ENCODE results near the gene NOVA2. TPM values are rescaled to one million over a fixed set of nuclear protein-coding genes. Genes with fewer than 3 reads are reported as not detected.

The NOVA2 gene
- total and polyA plus RNA-seq, 2 of the 8 experiments (the other 6 are each of a cell fraction or from before 2014, with no cell fraction given), result 3.2 to 24.6 TPM

DNA sequence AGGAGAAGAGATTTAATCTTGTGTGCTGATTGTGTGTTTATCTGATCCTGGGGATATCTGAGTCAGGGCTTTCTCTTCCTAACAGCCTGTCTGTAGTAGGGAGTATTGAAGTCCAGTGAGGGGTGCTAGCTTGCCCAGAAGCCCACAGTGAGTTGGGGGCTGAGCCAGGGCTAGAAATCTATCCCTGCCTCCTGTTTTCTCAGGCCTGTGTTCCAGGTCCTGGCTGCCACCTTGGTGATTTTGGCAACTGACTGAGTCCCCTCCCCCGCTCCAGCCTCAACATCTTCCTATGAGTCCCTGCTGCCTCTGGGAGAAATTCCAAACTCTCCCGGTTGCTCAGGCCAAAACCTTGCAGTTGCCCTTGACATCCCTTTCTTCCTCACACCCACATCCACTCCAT, 7.7 kb upstream of the NOVA2 start:
- no peaks in the 10 kb centered on the region for H3K36me3 ChIP-seq (ENCODE audit: control insufficient read depth in 2 of 4, insufficient read depth in 4 of 4, low read length in 3 of 4)
- H3K18ac ChIP-seq (ENCODE audit: extremely low read depth, low read length), result peak overlapping the region; percentile 38; the same call in 1 of the 2 replicates
- H3K56ac ChIP-seq (replicated peaks; ENCODE audit: insufficient read length, low read depth, low read length), result peak overlapping the region; percentile 7
- H2AFZ ChIP-seq (ENCODE audit: low read length), result peak overlapping the region; percentile 78; the same call in 1 of the 2 replicates
- ChIA-PET CTCF (ENCODE audit: partially characterized antibody) (interaction anchor here (1.9 kb wide), 1 partner anchor 20 kb away, joined by 5 read pairs; no protein-coding TSS in a partner anchor), POLR2A (ENCODE audit: partially characterized antibody) (interaction anchor here (0.6 to 1.1 kb wide), 5 partner anchors 9 to 43 kb away, joined by 3 read pairs; no protein-coding TSS in a partner anchor)
- no peaks in the 10 kb centered on the region for H3K23me2 ChIP-seq (ENCODE audit: low read depth, low read length)
- no peak overlapping the region for H2AK5ac ChIP-seq (ENCODE audit: low read depth, low read length)
- no peak overlapping the region for H3K27ac ChIP-seq (ENCODE audit: low read depth, low read length)
- H4K8ac ChIP-seq (ENCODE audit: extremely low read depth, insufficient read depth, low read length), result no peak overlapping the region; the same call in 1 of the 2 replicates
- H3K4me1 ChIP-seq (replicated peaks in 1 of 4; ENCODE audit: control insufficient read depth in 3 of 4, insufficient read depth in 4 of 4, low read length in 3 of 4), result peaks cover 0 to 7% (median 2%) of the 10 kb centered on the region in 4 experiments; a peak in 2 of 7 replicates
- H3K9ac ChIP-seq (replicated peaks in 1 of 4; ENCODE audit: extremely low read depth in 1 of 4, low read depth in 3 of 4, low read length in 3 of 4), result no peak overlapping the region
- no peak overlapping the region for H3K4me2 ChIP-seq (ENCODE audit: insufficient read depth in 1 of 2, low read depth in 2 of 2, low read length in 2 of 2)
- no peak overlapping the region for H4K5ac ChIP-seq (ENCODE audit: insufficient read length, low read depth, low read length)
- WGBS, 2 experiments (ENCODE audit: extremely low coverage in 1 of 2, insufficient coverage in 1 of 2, insufficient read length in 1 of 2, insufficient replicate concordance in 2 of 2, low coverage in 1 of 2, low lambda C conversion rate in 2 of 2, missing lambda C conversion rate in 1 of 2), result 78% methylated on average over 2 of the region's 2 CpGs; no CpG with 5 or more reads in 1 of the 2 experiments
- H3K9me3 ChIP-seq (ENCODE audit: insufficient read depth in 2 of 2, low read depth in 1 of 2, low read length in 1 of 2), result no peaks in the 10 kb centered on the region
- no peak overlapping the region for H2BK12ac ChIP-seq (ENCODE audit: low read depth, low read length)
- no peak overlapping the region for H2BK120ac ChIP-seq (replicated peaks; ENCODE audit: low read depth, low read length)
- H3K79me1 ChIP-seq (ENCODE audit: low read depth, low read length), result no peaks in the 10 kb centered on the region
- H4K91ac ChIP-seq (replicated peaks; ENCODE audit: insufficient read length, low read length), result no peak overlapping the region
- no peaks in the 10 kb centered on the region for H4K20me1 ChIP-seq (replicated peaks in 1 of 2; ENCODE audit: control insufficient read depth in 1 of 2, insufficient read depth in 2 of 2, low read length in 2 of 2)
- H3K27me3 ChIP-seq (replicated peaks in 1 of 4; ENCODE audit: control insufficient read depth in 3 of 4, extremely low read depth in 1 of 4, insufficient read depth in 3 of 4, low read length in 3 of 4), result no peaks in the 10 kb centered on the region
- FAIRE-seq (no peak), DNase-seq (ENCODE audit: low read depth in 1 of 2, low spot score in 2 of 2) (peak in 1 of 2 experiments; percentile 50)
- peak; percentile 48 for TF ChIP-seq TAF7 (optimal IDR thresholded peaks at IDR 0.05; ENCODE audit: borderline replicate concordance, low read depth, low read length)
- TF ChIP-seq TBP (IDR thresholded peaks at IDR 0.05; ENCODE audit: low read depth, low read length), result no peak
- TF ChIP-seq RBBP5 (IDR thresholded peaks at IDR 0.05; ENCODE audit: borderline replicate concordance, low read depth, low read length), result peak; percentile 85
- TF ChIP-seq RNF2 (IDR thresholded peaks at IDR 0.05; ENCODE audit: borderline replicate concordance, low read depth, low read length, missing control alignments, poor library complexity, severe bottlenecking), result no peak
- TF ChIP-seq SIX5 (IDR thresholded peaks at IDR 0.05; ENCODE audit: low read depth, low read length), result no peak
- 0 out of 2 replicates have a peak, but pooled peaks have one; percentile 40 for TF ChIP-seq SP1 (IDR thresholded peaks at IDR 0.05; ENCODE audit: low read depth, low read length)
- peak; percentile 88 for TF ChIP-seq TAF1 (IDR thresholded peaks at IDR 0.05; ENCODE audit: low read depth, low read length)
- peak; percentile 66 for TF ChIP-seq ASH2L (IDR thresholded peaks at IDR 0.05; ENCODE audit: low read length)
- peak in 1 of 2 experiments; percentile 46; a peak in 1 of 3 replicates for TF ChIP-seq POLR2A (IDR thresholded peaks at IDR 0.05; ENCODE audit: control extremely low read depth in 1 of 2, low read depth in 2 of 2, low read length in 2 of 2)
- H2BK20ac ChIP-seq (ENCODE audit: low read length), result peak overlapping the region; percentile 48; the same call in 1 of the 2 replicates
- H3K23ac ChIP-seq (ENCODE audit: insufficient read length), result no peak overlapping the region
- H3K4ac ChIP-seq (replicated peaks; ENCODE audit: insufficient read length, low read depth, low read length), result no peak overlapping the region
- H3K79me2 ChIP-seq (ENCODE audit: control insufficient read depth in 1 of 2, insufficient read depth in 2 of 2, low read length in 2 of 2), result no peaks in the 10 kb centered on the region
- no peak overlapping the region for H2BK5ac ChIP-seq (ENCODE audit: low read depth, low read length)
- H2BK15ac ChIP-seq (ENCODE audit: low read length), result no peak overlapping the region
- no peak overlapping the region for H3K4me3 ChIP-seq (ENCODE audit: extremely low read depth in 1 of 4, insufficient read depth in 2 of 4, low read depth in 3 of 4, low read length in 4 of 4)
- H3K14ac ChIP-seq (ENCODE audit: insufficient read length), result no peak overlapping the region
